ENCODE measurements around the gene DOCK9. TPM values are rescaled to one million over a fixed set of nuclear protein-coding genes. Genes with fewer than 3 reads are reported as not detected.
A peak's percentile ranks its signal among the peaks of the same experiment; 100 is the strongest.

DOCK9 gene
- total and polyA plus RNA-seq, 2 experiments from 2014 or later = 32.8 to 39.1 TPM

- H3K27me3 ChIP-seq = no peaks in the 10 kb centered on the region
- no peak overlapping the region for H3K27ac ChIP-seq
- no peak for TF ChIP-seq CTCF (IDR thresholded peaks at IDR 0.05; ENCODE audit: low read depth, low read length)
- no peak overlapping the region for H3K4me3 ChIP-seq
- peak in 1 of 2 donors; percentile 71 for DNase-seq (ENCODE audit: low read depth in 1 of 2, low spot score in 1 of 2)
- no peaks in the 10 kb centered on the region for H3K4me1 ChIP-seq (ENCODE audit: low read depth)
- H3K36me3 ChIP-seq = peaks cover 17% of the 10 kb centered on the region
- H3K9me3 ChIP-seq (ENCODE audit: low read depth) = no peaks in the 10 kb centered on the region
Observed at GRCh38 chr13:98847780-98848179, 130.1 kb downstream of the DOCK9 start.

- Histone ChIP-seq H3K9me3 (ENCODE audit: low read depth) (no peaks in the 10 kb centered on the region), H3K36me3 (peaks cover 17% of the 10 kb centered on the region), H3K4me3 (no peak overlapping the region), H3K27me3 (no peaks in the 10 kb centered on the region), H3K4me1 (ENCODE audit: low read depth) (peaks cover 3% of the 10 kb centered on the region), H3K27ac (no peak overlapping the region)
- no peak for TF ChIP-seq CTCF (IDR thresholded peaks at IDR 0.05; ENCODE audit: low read depth, low read length)
- no peak for DNase-seq (ENCODE audit: low read depth in 1 of 2, low spot score in 1 of 2)
Observed at GRCh38 chr13:98846986-98847385, 130.9 kb downstream of the DOCK9 start.

- H3K9me3 ChIP-seq (ENCODE audit: low read depth) = no peaks in the 10 kb centered on the region
- peaks cover 17% of the 10 kb centered on the region for H3K36me3 ChIP-seq
- no peak overlapping the region for H3K27ac ChIP-seq
- H3K27me3 ChIP-seq = no peaks in the 10 kb centered on the region
- DNase-seq (ENCODE audit: low read depth in 1 of 2, low spot score in 1 of 2) = no peak
- no peak overlapping the region for H3K4me3 ChIP-seq
- peaks cover 3% of the 10 kb centered on the region for H3K4me1 ChIP-seq (ENCODE audit: low read depth)
- TF ChIP-seq CTCF (IDR thresholded peaks at IDR 0.05; ENCODE audit: low read depth, low read length) = no peak
Observed at GRCh38 chr13:98846521-98846920, 131.3 kb downstream of the DOCK9 start.

GRCh38 chr13:98845742-98846141 lies 132.1 kb downstream of the DOCK9 start:
- no peaks in the 10 kb centered on the region for H3K9me3 ChIP-seq (ENCODE audit: low read depth)
- H3K27ac ChIP-seq = no peak overlapping the region
- TF ChIP-seq CTCF (IDR thresholded peaks at IDR 0.05; ENCODE audit: low read depth, low read length) = no peak
- H3K4me1 ChIP-seq (ENCODE audit: low read depth) = peaks cover 3% of the 10 kb centered on the region
- DNase-seq (ENCODE audit: low read depth in 1 of 2, low spot score in 1 of 2) = no peak
- peaks cover 17% of the 10 kb centered on the region for H3K36me3 ChIP-seq
- no peak overlapping the region for H3K4me3 ChIP-seq
- no peaks in the 10 kb centered on the region for H3K27me3 ChIP-seq

GRCh38 chr13:98844021-98844420 lies 133.8 kb downstream of the DOCK9 start:
- no peak overlapping the region for H3K27ac ChIP-seq
- DNase-seq (ENCODE audit: low read depth in 1 of 2, low spot score in 1 of 2) = no peak
- no peaks in the 10 kb centered on the region for H3K27me3 ChIP-seq
- H3K36me3 ChIP-seq = peaks cover 17% of the 10 kb centered on the region
- H3K9me3 ChIP-seq (ENCODE audit: low read depth) = no peaks in the 10 kb centered on the region
- peaks cover 3% of the 10 kb centered on the region for H3K4me1 ChIP-seq (ENCODE audit: low read depth)
- TF ChIP-seq CTCF (IDR thresholded peaks at IDR 0.05; ENCODE audit: low read depth, low read length) = no peak
- H3K4me3 ChIP-seq = no peak overlapping the region

- no peak for DNase-seq (ENCODE audit: low read depth in 1 of 2, low spot score in 1 of 2)
- Histone ChIP-seq H3K9me3 (ENCODE audit: low read depth) (no peaks in the 10 kb centered on the region), H3K27me3 (no peaks in the 10 kb centered on the region), H3K27ac (no peak overlapping the region), H3K4me3 (no peak overlapping the region), H3K4me1 (ENCODE audit: low read depth) (peaks cover 3% of the 10 kb centered on the region), H3K36me3 (peaks cover 17% of the 10 kb centered on the region)
- TF ChIP-seq CTCF (IDR thresholded peaks at IDR 0.05; ENCODE audit: low read depth, low read length) = no peak
Observed at GRCh38 chr13:98843482-98843877, 134.4 kb downstream of the DOCK9 start.
